Omental fat pad (tissue), 4 donors: ENCODE measurements around the gene TACC3. TPM values are rescaled to one million over a fixed set of nuclear protein-coding genes. Genes with fewer than 3 reads are reported as not detected.

Source experiments
- ATAC-seq: fragments of 150-250 bp; one replicate; pipeline ENCODE4 v1.9.1; 2016; ENCODE audit warnings: mild to moderate bottlenecking, moderate library complexity; ENCODE audit not compliant: low FRiP score
- DNase-seq: peaks from one replicate; pipeline ENCODE4 v3.0.0-alpha.2; 2019; ENCODE audit warnings: low spot score
- CTCF ChIP-seq, 3 donors: fragments of 450-650 bp; IDR thresholded peaks; one replicate each; pipeline ENCODE4 v1.5.1; 2016 to 2017; ENCODE audit warnings: antibody characterized with exemption in 3 of 3, mild to moderate bottlenecking in 3 of 3, moderate library complexity in 2 of 3
- total RNA-seq, 4 donors: library from RNA; depleted of rRNA; stranded (reverse); fragments of >200 nt; gene quantifications; one replicate each; pipeline ENCODE4 v1.1.0, GENCODE V29; 2016

The TACC3 gene
- total RNA-seq, 4 donors from 2014 or later = 6.0 to 25.7 (median 10.0) TPM

- TF ChIP-seq CTCF (IDR thresholded peaks at IDR 0.05) = no peak
- no peak for ATAC-seq
- DNase-seq = no peak
Observed at GRCh38 chr4:1705732-1706131, 15.6 kb upstream of the TACC3 start.

GRCh38 chr4:1706358-1706757 lies 15.0 kb upstream of the TACC3 start:
- DNase-seq (no peak), ATAC-seq (no peak)
- TF ChIP-seq CTCF (IDR thresholded peaks at IDR 0.05) = no peak

- DNase-seq (no peak), ATAC-seq (no peak)
- no peak for TF ChIP-seq CTCF (IDR thresholded peaks at IDR 0.05)
Observed at GRCh38 chr4:1708581-1708980, 12.7 kb upstream of the TACC3 start.

GRCh38 chr4:1711055-1711570 lies 10.2 kb upstream of the TACC3 start:
- TF ChIP-seq CTCF (IDR thresholded peaks at IDR 0.05) = no peak
- DNase-seq (no peak), ATAC-seq (no peak)

- no peak for DNase-seq
- TF ChIP-seq CTCF (IDR thresholded peaks at IDR 0.05) = no peak
- ATAC-seq = peak; percentile 55
Observed at GRCh38 chr4:1711571-1712215, 9.6 kb upstream of the TACC3 start.

GRCh38 chr4:1712216-1713002 lies 8.9 kb upstream of the TACC3 start, which contains the start of gene SLBP:
Gene SLBP (minus strand): TSS chr4:1712319. CDS start chr4:1712188, 131 bp downstream.
- DNase-seq (peak; percentile 86), ATAC-seq (peak; percentile 97)
- TF ChIP-seq CTCF (IDR thresholded peaks at IDR 0.05) = no peak
